Activated CD4-positive, CD25-positive, alpha-beta regulatory T cell treated with anti-CD3 and anti-CD28 coated beads, Interleukin-2, amount 50 U/mL, for 24 hours (primary cell): ENCODE data around the gene FXYD7.
"Not testable (repeated sequence)": the region's sequence is repeated elsewhere in the genome, so short reads cannot be mapped to it uniquely, and the experiment has no call there.

Experiments
- ATAC-seq, 2 donors: fragments of 150-1000 bp; cut with Tn5 transposase; one replicate each; pipeline ENCODE4 v1.10.0; 2021; ENCODE audit warnings: mild to moderate bottlenecking in 1 of 2, moderate library complexity in 1 of 2

The FXYD7 gene

GRCh38 chr19:35128398-35129057 lies 14.5 kb upstream of the FXYD7 start:
- no peak for ATAC-seq

- ATAC-seq, result not testable (repeated sequence)
These were observed 13.3 kb upstream of the FXYD7 start for GRCh38 chr19:35129724-35130274.

- no peak for ATAC-seq
These were observed 12.0 kb upstream of the FXYD7 start for GRCh38 chr19:35130761-35131720.

GRCh38 chr19:35132254-35132653 lies 10.8 kb upstream of the FXYD7 start:
- no peak for ATAC-seq

GRCh38 chr19:35133826-35134225 lies 9.2 kb upstream of the FXYD7 start:
- no peak for ATAC-seq

GRCh38 chr19:35134601-35135242 lies 8.3 kb upstream of the FXYD7 start, which contains the start of gene LGI4:
TSS of gene LGI4 (minus strand) at chr19:35135059. CDS start at chr19:35134680, 379 bp downstream.
- ATAC-seq, result no peak

- ATAC-seq, result peak; percentile 76 to 81
These were observed 7.6 kb upstream of the FXYD7 start for GRCh38 chr19:35135389-35135909.

- no peak for ATAC-seq
These were observed 6.8 kb upstream of the FXYD7 start for GRCh38 chr19:35136231-35136630.

GRCh38 chr19:35136977-35137702 lies 5.9 kb upstream of the FXYD7 start:
- ATAC-seq, result no peak

- no peak for ATAC-seq
These were observed 4.7 kb upstream of the FXYD7 start, which contains the start of gene FXYD1 for GRCh38 chr19:35138305-35138892. TSS of gene FXYD1 (plus strand) at chr19:35138824. CDS start at chr19:35140080, 1,256 bp downstream.

- ATAC-seq, result no peak
These were observed 2.7 kb upstream of the FXYD7 start for GRCh38 chr19:35140207-35140961.

GRCh38 chr19:35140962-35141836 lies 1.9 kb upstream of the FXYD7 start:
- peak; percentile 85 for ATAC-seq

GRCh38 chr19:35141837-35142605 lies 1.0 kb upstream of the FXYD7 start:
- ATAC-seq, result no peak

- ATAC-seq, result peak in 1 of 2 donors; percentile 9
These were observed 337 bp upstream of the FXYD7 start for GRCh38 chr19:35142606-35143230.

- ATAC-seq, result no peak
These were observed 763 bp downstream of the FXYD7 start for GRCh38 chr19:35143818-35144217.

- ATAC-seq, result no peak
These were observed 1.2 kb downstream of the FXYD7 start for GRCh38 chr19:35144259-35144599.

GRCh38 chr19:35144600-35145436 lies 1.8 kb downstream of the FXYD7 start:
- no peak for ATAC-seq
